Measurements from ENCODE around the gene CNTN2. TPM values are rescaled to one million over a fixed set of nuclear protein-coding genes. Genes with fewer than 3 reads are reported as not detected.
A peak's percentile ranks its signal among the peaks of the same experiment; 100 is the strongest.

CNTN2 gene
- total RNA-seq, 1 donor from 2014 or later = 0.13 TPM

- ATAC-seq = no peak
- DNase-seq (ENCODE audit: low spot score) = no peak
These were observed 25.2 kb upstream of the CNTN2 start for GRCh38 chr1:205017766-205018165.

DNA sequence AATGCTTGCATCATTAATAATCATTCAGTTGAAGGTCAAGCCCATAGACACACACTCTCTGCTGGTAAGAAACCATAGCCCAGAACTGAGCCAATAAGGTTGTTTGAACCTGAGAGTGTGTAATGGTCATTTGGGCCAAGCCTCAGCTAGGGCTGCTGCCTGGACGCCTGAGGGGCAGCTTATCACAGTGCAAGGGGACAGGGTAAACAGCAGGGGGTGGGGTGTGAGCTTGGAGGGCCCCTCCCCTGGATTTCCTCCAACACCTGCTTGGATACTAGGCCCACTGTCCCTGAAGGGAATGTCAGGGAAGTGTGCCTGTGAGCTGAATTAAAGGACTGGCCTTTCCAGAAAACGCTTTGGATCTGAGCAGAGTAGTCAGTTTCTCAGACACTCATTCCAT lies 24.6 kb upstream of the CNTN2 start:
- DNase-seq (ENCODE audit: low spot score) (no peak), ATAC-seq (no peak)

GRCh38 chr1:205020466-205020865 lies 22.5 kb upstream of the CNTN2 start:
- ATAC-seq (no peak), DNase-seq (ENCODE audit: low spot score) (no peak)

- DNase-seq (ENCODE audit: low spot score) (no peak), ATAC-seq (no peak)
These were observed 18.3 kb upstream of the CNTN2 start for GRCh38 chr1:205024679-205025078.

DNA sequence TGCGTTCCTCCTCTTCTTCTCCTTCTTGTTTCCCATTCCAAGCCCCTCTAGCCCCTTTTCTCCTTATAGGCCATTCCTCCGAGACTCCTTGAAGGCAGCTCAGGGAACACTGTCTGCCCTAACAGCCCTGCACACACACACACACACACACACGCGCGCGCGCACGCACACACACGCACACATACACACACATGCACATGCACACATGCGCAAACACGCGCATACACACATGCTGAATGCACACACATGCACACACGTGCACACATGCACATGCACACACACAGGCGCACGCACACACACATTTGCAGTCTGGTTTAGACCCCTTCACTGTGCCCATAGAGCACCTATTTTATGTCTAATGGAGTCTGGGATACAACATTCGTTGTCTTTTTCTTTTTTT lies 17.8 kb upstream of the CNTN2 start:
- DNase-seq (ENCODE audit: low spot score) (no peak), ATAC-seq (no peak)

DNA sequence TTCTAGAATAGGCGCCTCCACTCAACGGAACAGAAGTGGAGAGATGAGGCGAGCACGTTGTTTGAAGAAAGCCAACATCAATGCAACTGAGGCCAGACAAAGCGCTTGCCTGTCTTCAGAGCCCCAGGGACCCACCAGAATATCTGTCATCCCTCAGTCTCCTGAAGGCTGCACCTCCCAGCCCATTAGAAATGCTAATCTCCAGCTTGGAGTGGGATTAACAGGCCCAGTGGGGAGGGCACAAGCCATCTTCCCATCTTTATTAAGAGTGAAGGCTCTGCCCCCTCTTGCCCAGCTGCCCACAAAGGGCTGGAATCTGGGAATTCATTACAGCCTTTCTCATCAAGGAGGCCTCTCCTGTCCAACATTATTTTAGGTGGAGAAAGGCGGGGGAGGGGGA lies 16.8 kb upstream of the CNTN2 start:
- DNase-seq (ENCODE audit: low spot score) = no peak
- no peak for ATAC-seq

GRCh38 chr1:205028390-205028789 lies 14.6 kb upstream of the CNTN2 start:
- DNase-seq (ENCODE audit: low spot score) (no peak), ATAC-seq (no peak)

- DNase-seq (ENCODE audit: low spot score) = no peak
- no peak for ATAC-seq
These were observed 14.1 kb upstream of the CNTN2 start for GRCh38 chr1:205028924-205029323.

GRCh38 chr1:205030241-205030640 lies 12.8 kb upstream of the CNTN2 start:
- DNase-seq (ENCODE audit: low spot score) (no peak), ATAC-seq (no peak)

- ATAC-seq = no peak
These were observed 12.1 kb upstream of the CNTN2 start for GRCh38 chr1:205030896-205031295.

DNA sequence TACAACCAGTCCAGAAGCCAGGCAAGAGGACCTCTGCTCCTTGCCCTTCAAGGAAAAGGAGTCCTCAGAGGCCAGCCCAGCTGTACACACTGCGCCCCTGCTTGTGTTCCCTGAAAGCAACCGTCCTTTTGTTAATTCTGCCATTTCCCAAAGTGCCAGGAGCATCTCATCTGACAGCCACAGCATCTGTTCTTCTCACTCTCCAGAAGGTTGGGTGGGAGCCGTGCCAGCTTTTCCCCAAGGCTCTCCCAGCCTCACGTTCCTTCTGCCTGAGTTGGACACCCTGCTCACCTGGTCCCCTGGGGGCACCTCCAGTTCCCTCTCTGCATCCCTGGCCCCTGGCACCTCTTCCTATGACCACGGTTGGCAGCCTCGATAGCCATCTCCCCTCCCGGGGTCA lies 10.5 kb upstream of the CNTN2 start:
- DNase-seq (ENCODE audit: low spot score) (no peak), ATAC-seq (no peak)

More at GRCh38 chr1:205030896-205031295, 12.1 kb upstream of the CNTN2 start:
- no peak for DNase-seq (ENCODE audit: low spot score)

DNA sequence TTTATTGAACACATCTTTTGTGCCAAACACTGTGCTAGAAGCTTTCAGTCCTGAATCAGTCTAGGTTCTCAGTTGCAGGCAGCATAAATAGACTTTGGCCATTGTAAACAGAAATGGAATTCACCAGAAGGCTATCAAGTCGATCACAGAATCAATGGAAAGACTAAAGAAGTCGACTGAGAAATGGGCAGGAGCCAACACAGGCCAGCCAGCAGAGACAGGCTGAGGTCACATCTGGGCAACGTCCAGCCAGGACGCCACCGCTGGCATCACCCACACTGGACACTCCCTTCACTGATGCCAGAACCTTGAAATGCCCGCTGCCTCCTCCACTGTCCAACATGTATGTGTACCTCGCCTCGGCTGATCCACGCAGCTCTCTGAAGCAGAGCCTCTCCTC lies 5.5 kb upstream of the CNTN2 start:
- peak; percentile 81 for ATAC-seq
- DNase-seq (ENCODE audit: low spot score) = peak; percentile 90

GRCh38 chr1:205038132-205038786 lies 4.8 kb upstream of the CNTN2 start:
- ATAC-seq = peak; percentile 71
- peak; percentile 78 for DNase-seq (ENCODE audit: low spot score)

- ATAC-seq (peak; percentile 71), DNase-seq (ENCODE audit: low spot score) (peak; percentile 67)
These were observed 1.9 kb upstream of the CNTN2 start for GRCh38 chr1:205041001-205041715.

DNA sequence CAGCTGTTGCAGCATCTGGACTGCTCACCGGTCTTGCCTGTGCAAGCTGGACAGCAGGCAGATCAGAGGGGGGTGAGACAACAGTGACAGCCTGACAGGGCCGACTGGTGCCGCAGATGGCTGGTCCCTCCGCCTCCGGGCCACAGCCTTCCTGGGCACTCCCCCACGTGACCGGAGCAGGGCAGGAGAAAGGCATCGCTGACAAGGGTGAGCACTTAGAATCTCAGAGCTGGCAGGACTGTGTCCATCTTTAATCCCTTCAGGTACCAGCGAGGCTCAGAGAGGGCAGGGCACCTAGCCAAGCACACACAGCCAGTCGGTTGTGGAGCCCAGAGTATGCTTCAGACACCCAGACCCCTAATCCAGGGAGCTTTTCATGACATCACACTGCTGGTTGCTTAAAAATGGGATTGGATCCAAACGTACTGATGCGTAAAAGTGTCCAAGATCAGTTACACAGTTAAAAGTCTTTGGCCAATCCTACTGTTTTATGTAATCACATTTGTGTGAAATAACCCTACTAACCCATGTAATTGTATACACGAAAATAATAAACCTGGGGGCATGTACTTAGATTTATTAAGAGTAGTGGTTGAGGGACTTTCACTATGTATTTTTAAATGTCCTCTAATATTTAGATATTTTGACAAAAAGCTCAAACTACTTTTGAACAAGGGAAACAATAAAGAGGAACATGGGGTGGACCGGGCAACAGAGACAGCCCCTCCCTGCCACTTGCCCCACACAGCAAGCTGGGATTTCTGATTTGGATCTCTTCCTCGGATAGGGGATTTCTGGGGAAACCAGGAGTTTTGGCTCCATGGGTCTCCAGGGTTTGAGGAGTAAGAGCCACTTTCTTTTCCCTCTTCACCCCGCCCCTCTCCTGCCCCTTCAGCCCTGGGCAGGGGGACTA lies 758 bp upstream of the CNTN2 start:
- ATAC-seq (no peak), DNase-seq (ENCODE audit: low spot score) (no peak)

DNA sequence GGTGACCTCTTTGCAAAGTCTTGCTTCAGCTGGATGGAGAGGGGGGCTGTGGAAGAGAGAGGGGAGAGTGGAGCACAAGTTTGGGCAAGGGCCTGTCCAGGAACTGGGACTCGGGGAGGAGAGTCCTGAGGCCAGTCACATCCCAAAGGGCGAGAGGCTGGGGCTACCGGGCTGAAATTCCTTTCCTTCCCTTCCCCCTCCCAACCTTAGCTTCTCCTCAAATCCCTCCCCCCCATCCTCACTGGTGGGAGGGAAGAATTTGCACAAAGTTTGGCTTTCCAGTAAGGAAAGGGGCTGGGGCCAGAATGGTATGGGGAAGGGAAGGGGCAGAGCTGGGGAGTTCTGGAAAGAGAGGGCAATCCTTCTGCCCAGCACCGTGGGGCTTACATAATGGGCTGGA lies 854 bp downstream of the CNTN2 start:
- DNase-seq (ENCODE audit: low spot score) (no peak), ATAC-seq (no peak)

- no peak for DNase-seq (ENCODE audit: low spot score)
These were observed 1.7 kb downstream of the CNTN2 start for GRCh38 chr1:205044741-205045140.

DNA sequence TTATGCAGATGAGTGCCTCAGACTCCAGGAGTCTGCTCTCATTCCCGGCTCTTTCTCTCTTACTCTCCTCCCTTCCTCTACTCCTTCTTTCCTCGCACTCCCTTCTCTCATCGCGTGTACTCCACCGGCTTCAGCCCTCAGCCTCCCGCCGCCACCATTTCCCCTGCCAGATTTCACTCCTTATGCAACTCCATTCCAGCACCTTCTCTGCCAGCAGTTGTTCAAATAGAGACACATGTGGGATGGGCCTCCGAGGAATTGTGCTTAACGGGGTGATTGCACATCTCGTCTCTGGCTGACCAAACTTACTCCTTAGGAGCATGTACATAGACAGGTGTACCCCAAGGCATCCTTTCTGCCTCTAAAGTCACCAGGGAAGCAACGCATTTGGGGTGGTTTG lies 2.1 kb downstream of the CNTN2 start:
- DNase-seq (ENCODE audit: low spot score) (peak; percentile 61), ATAC-seq (peak; percentile 40)

More at GRCh38 chr1:205044741-205045140, 1.7 kb downstream of the CNTN2 start:
- ATAC-seq = no peak

DNA sequence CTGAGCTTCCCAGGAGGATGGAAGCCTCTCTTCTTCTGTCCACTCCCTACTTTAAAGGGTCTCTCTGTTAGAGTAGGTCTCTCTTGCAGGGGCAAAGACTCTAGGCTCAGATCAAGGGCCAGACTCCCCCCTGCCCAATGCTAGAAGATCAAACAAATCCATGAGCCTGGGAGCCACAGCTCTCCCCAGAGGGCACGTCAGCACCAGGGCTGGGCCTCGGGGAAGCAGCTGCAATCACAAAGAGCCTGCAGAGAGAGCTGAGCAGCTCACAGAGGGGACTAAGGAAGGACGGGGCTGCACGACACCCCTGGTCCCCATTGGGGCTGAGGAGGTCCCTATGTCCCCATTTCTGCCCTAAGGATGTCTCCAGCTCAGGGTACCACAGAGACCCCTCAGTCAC lies 3.9 kb downstream of the CNTN2 start:
- no peak for DNase-seq (ENCODE audit: low spot score)
- no peak for ATAC-seq

GRCh38 chr1:205047764-205048231 lies 4.8 kb downstream of the CNTN2 start:
- DNase-seq (ENCODE audit: low spot score) (no peak), ATAC-seq (no peak)

DNA sequence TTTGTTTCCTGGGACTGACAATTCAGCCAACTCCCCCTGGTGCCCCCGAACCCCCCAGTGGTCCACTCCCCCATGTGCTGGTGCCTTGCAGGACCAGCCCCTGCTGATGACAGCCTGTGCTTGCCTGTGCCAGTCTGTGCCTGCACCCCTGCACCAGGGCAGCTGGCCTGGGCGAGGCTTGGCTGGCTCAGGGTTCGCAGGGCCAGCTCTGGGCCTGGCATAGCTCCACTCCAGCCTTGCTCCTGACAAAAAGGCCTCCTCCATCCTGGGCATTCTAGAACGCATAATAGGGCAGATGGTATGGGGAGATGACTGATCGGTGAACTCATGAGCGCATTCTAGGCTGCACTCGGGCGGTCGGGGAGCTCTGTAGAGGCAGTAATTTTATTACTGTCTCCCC lies 5.4 kb downstream of the CNTN2 start:
- DNase-seq (ENCODE audit: low spot score) (peak; percentile 68), ATAC-seq (peak; percentile 77)
